Tibial artery (tissue), 4 donors: ENCODE measurements around the gene TTC17.

Experiments used
- DNase-seq, 2 donors: peaks; one replicate each; pipeline ENCODE4 v3.0.0-alpha.2; 2019
- H3K27ac ChIP-seq, 2 donors: fragments of 200-600 bp; sonication (generic) in 1 of 2; 1 replicate in 1 of 2; 2 replicates in 1 of 2; pipeline ENCODE4 v1.5.1; 2018 to 2019; ENCODE audit warnings: mild to moderate bottlenecking in 1 of 2
- H3K27me3 ChIP-seq, 2 donors: fragments of 200-600 bp; sonication (generic) in 1 of 2; one replicate each; pipeline versions ENCODE4 v1.5.1 to v1.6.0; 2016 to 2019
- H3K36me3 ChIP-seq, 3 donors: fragments of 200-600 bp; sonication (generic) in 2 of 3; one replicate each; pipeline ENCODE4 v1.5.1; 2016 to 2019; ENCODE audit warnings: mild to moderate bottlenecking in 2 of 3
- H3K4me1 ChIP-seq, 4 donors: fragments of 200-600 bp; sonication (generic) in 2 of 4; 1 replicate in 3 of 4; 2 replicates in 1 of 4; pipeline ENCODE4 v1.5.1; 2016 to 2019
- H3K4me3 ChIP-seq, 2 donors: fragments of 200-600 bp; sonication (generic) in 1 of 2; 1 replicate in 1 of 2; 2 replicates in 1 of 2; pipeline ENCODE4 v1.5.1; 2018 to 2019; ENCODE audit warnings: mild to moderate bottlenecking in 2 of 2
- H3K9me3 ChIP-seq, 3 donors: fragments of 200-600 bp; sonication (generic) in 1 of 3; one replicate each; pipeline ENCODE4 v1.5.1; 2016 to 2019
- CTCF ChIP-seq, 2 experiments: fragments of 200-600 bp in 1 of 2; fragments of 450-650 bp in 1 of 2; IDR thresholded peaks; one replicate each; pipeline ENCODE4 v1.5.1; 2017 to 2019; ENCODE audit warnings: antibody characterized with exemption in 2 of 2, mild to moderate bottlenecking in 1 of 2, moderate library complexity in 1 of 2
- intact Hi-C: fragments of 100-400 bp; cut with DNase I; formaldehyde crosslinking; loops from one replicate; pipeline ENCODE4 v1.15.0; 2023; ENCODE audit warnings: low total_unique reads

TTC17 gene

GRCh38 chr11:43505171-43505570 lies 146.5 kb downstream of the TTC17 start:
- intact Hi-C loops, result no loop called here
- DNase-seq, result no peak
- no peak for TF ChIP-seq CTCF (IDR thresholded peaks at IDR 0.05)
- H3K27me3 ChIP-seq, result no peaks in the 10 kb centered on the region
- H3K4me3 ChIP-seq, result no peak overlapping the region
- H3K4me1 ChIP-seq, result no peaks in the 10 kb centered on the region
- no peaks in the 10 kb centered on the region for H3K9me3 ChIP-seq
- no peak overlapping the region for H3K27ac ChIP-seq
- H3K36me3 ChIP-seq, result no peaks in the 10 kb centered on the region

- intact Hi-C loops, result no loop called here
These were observed 148.5 kb downstream of the TTC17 start for GRCh38 chr11:43507171-43507570.

GRCh38 chr11:43508511-43508918 lies 149.8 kb downstream of the TTC17 start:
- no peaks in the 10 kb centered on the region for H3K4me1 ChIP-seq
- no peak for DNase-seq
- no peak overlapping the region for H3K4me3 ChIP-seq
- TF ChIP-seq CTCF (IDR thresholded peaks at IDR 0.05), result no peak
- H3K36me3 ChIP-seq, result no peaks in the 10 kb centered on the region
- no peak overlapping the region for H3K27ac ChIP-seq
- intact Hi-C loops, result no loop called here
- H3K27me3 ChIP-seq, result no peaks in the 10 kb centered on the region
- H3K9me3 ChIP-seq, result no peaks in the 10 kb centered on the region

More at GRCh38 chr11:43507171-43507570, 148.5 kb downstream of the TTC17 start:
- Histone ChIP-seq H3K4me3 (no peak overlapping the region), H3K36me3 (no peaks in the 10 kb centered on the region), H3K4me1 (no peaks in the 10 kb centered on the region), H3K27me3 (no peaks in the 10 kb centered on the region), H3K27ac (no peak overlapping the region), H3K9me3 (no peaks in the 10 kb centered on the region)
- no peak for DNase-seq
- no peak for TF ChIP-seq CTCF (IDR thresholded peaks at IDR 0.05)

- Histone ChIP-seq H3K4me3 (no peak overlapping the region), H3K27me3 (peaks cover 0 to 11% of the 10 kb centered on the region in 2 donors), H3K9me3 (no peaks in the 10 kb centered on the region), H3K4me1 (no peaks in the 10 kb centered on the region), H3K36me3 (no peaks in the 10 kb centered on the region), H3K27ac (no peak overlapping the region)
- no peak for TF ChIP-seq CTCF (IDR thresholded peaks at IDR 0.05)
- DNase-seq, result no peak
- intact Hi-C loops, result no loop called here
These were observed 153.2 kb downstream of the TTC17 start for GRCh38 chr11:43511959-43512358.

- intact Hi-C loops, result no loop called here
These were observed 156.4 kb downstream of the TTC17 start for GRCh38 chr11:43515090-43515489.

More at GRCh38 chr11:43515090-43515489, 156.4 kb downstream of the TTC17 start:
- no peak overlapping the region for H3K27ac ChIP-seq
- no peaks in the 10 kb centered on the region for H3K4me1 ChIP-seq
- no peak for TF ChIP-seq CTCF (IDR thresholded peaks at IDR 0.05)
- no peaks in the 10 kb centered on the region for H3K36me3 ChIP-seq
- peaks cover 0 to 11% of the 10 kb centered on the region in 2 donors for H3K27me3 ChIP-seq
- H3K9me3 ChIP-seq, result no peaks in the 10 kb centered on the region
- H3K4me3 ChIP-seq, result no peak overlapping the region
- DNase-seq, result no peak
